Fibroblast of skin of abdomen (primary cell): ENCODE data around the gene MYLIP.

Experiments used
- DNase-seq: peaks from one replicate; pipeline ENCODE4 v3.0.0-alpha.2; 2013

MYLIP gene

GRCh38 chr6:16141514-16141913 lies 12.6 kb downstream of the MYLIP start:
- DNase-seq: no peak

- DNase-seq: no peak
Measured at GRCh38 chr6:16145038-16145437, 16.2 kb downstream of the MYLIP start.

- DNase-seq: no peak
Measured at GRCh38 chr6:16146028-16146427, 17.1 kb downstream of the MYLIP start.

DNA sequence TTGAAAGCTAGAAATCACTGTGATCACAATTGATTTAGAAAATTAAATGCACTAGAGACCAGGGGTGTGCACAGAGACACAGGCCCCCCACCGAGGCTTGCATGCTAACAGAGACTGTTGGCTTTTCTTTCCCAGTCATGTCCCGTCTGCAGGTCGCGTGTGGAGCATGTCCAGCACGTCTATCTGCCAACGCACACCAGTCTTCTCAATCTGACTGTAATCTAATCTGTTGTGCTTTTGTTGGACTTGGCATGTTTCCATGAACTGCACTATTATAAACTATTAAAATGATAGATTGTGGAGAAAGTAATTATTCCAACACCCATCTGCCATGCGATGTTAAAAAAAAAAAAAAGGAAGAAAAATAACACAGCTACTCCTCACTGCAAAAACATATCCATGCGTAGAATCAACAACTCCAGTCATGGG lies 17.7 kb downstream of the MYLIP start:
- peak; percentile 25 for DNase-seq

DNA sequence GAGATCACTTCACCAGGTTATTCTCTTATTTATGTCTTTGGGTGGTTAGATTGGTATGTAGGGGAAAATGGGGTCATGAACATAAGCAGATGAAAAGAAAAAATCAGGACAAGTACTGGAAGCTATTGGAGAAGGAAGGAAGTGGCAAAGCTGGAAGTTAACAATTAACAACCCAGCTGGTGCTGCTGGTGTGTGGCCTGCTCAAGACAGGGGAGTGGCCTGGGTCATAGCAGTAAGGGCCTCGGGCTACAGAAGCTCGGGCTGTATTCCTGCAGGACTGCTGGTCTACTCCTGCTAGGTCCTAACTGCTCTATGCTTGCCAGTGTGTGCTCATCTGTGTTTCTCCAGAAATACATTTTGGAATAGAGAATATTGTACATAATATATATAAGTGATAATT lies 19.6 kb downstream of the MYLIP start:
- no peak for DNase-seq

- no peak for DNase-seq
Measured at GRCh38 chr6:16149305-16149704, 20.4 kb downstream of the MYLIP start.

DNA sequence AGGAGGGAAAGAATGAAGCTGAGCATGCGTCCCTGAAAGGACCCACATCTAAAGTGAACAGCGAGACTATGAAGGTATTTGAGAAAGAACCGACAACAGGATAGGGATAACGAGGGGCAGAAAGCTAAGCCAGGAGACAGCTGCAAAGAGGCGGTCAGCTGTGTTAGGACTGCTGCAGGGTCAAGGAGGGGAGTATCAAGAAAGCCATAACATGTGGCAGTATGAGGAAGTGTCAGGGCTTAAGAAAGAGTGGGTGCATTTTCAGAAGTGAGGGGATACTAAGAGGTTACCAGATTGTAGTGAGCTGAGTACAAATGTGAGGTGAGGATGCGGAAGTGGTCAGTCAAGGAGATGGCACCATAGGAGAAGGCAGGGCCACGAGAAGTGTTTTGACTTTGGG lies 21.2 kb downstream of the MYLIP start:
- no peak for DNase-seq

- no peak for DNase-seq
Measured at GRCh38 chr6:16153211-16153820, 24.4 kb downstream of the MYLIP start.

GRCh38 chr6:16154904-16155303 lies 26.0 kb downstream of the MYLIP start:
- DNase-seq: peak; percentile 89

DNA sequence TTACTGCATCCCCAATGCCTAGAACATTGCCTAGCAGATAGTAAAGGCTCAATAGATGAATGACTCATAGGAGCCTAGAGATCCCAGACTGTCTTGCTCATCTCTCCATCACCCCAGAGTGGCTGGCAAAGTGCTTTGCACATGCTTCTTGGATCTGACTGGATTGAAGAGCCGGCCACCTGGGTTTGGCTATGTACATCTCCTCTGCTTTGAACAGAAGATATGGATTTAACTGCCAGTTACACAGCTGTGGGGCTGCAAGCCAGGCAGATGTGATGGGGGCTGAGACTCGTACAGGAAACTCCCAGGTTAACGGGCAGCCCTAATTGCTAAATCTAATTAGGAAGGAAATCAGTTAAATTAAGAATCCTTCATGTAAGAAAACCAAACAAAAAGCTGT lies 28.6 kb downstream of the MYLIP start:
- DNase-seq: no peak

- DNase-seq: no peak
Measured at GRCh38 chr6:16157909-16158308, 29.0 kb downstream of the MYLIP start.

DNA sequence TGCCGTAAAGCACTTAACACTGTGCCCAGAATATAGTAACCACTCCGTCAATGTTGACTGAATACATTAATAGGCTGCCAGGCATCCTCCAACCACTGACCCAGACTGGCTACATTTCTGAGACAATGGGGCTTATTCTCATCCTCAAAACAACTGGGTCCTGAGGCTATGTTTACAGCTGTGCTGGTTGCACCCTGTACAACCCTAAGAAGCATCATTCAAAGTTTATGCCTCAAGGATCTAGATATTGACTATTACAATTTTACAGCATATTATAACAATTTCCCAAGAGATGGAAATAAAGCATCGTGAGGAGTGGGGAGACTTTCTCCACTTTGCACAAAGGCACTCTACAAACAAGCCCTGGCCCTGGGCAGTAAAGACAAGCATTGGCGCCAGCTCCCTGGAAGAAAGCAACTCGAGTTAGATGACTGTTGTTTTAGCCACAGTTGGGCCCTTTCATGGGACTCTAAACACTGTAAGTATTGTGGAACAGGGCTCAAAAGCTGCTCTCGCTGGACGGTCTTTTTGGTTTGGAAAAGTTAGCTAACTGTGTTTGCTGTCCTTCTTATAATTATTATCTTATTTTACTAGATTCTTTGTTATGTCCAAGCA lies 30.2 kb downstream of the MYLIP start:
- DNase-seq: no peak

- no peak for DNase-seq
Measured at GRCh38 chr6:16160794-16161193, 31.9 kb downstream of the MYLIP start.

DNA sequence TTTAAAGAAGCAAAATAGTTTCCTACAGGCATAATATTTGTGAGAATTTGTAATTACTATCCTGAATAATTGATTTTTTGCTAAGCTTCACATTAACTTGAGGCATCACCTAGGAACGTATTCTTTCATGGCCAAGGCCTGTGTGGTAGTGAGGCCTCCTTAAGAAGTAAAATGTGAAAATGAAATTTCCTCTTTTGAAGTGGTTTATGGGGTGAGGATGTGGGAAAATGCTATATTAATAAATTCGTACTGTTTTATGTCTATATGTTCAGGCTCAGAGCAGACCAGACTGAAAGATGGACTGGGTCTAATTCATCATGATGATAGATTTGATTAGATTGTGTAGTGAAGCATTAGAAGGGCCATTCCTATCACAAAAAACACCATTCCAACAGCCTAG lies 33.1 kb downstream of the MYLIP start:
- DNase-seq: no peak

- no peak for DNase-seq
Measured at GRCh38 chr6:16163066-16163465, 34.2 kb downstream of the MYLIP start.

- DNase-seq: peak; percentile 76
Measured at GRCh38 chr6:16163535-16164300, 34.8 kb downstream of the MYLIP start.

GRCh38 chr6:16165641-16166040 lies 36.8 kb downstream of the MYLIP start:
- DNase-seq: no peak

DNA sequence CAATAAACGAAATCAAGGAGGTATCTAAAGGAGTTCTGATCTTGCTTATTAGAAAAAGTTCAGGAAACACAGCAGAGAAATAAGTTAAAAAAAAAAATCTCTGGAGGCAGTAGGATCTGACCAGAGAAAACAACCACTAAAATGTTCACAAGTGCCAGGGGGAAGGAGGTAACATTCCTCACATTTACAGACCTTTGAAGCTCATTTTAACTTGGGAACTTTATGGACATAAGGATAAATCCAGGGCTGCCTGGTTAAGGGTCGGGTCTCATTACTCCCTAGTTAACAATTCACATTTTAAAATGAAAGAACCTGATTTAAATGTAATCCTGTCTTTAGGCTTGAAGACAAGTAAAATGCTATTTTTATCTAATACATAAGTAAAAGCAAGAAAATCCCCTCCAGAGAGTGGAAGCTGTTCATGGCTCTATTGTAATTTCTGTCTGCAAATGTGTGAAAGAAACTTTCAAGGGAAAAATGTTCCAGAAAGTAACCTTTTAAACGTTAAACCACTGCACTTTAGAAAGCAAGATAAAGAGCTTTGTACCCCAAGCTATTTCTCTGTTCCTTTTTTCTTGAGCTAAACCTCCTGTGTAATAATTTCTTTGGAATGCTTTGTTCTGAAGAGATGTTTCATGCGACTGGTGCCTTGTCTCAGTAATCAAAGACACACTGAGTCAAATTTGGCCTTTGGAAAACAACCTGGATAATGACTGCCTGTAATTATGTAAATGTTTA lies 38.2 kb downstream of the MYLIP start:
- DNase-seq: no peak

GRCh38 chr6:16168121-16168520 lies 39.2 kb downstream of the MYLIP start:
- no peak for DNase-seq

- DNase-seq: peak; percentile 58
Measured at GRCh38 chr6:16168858-16169257, 40.0 kb downstream of the MYLIP start.

DNA sequence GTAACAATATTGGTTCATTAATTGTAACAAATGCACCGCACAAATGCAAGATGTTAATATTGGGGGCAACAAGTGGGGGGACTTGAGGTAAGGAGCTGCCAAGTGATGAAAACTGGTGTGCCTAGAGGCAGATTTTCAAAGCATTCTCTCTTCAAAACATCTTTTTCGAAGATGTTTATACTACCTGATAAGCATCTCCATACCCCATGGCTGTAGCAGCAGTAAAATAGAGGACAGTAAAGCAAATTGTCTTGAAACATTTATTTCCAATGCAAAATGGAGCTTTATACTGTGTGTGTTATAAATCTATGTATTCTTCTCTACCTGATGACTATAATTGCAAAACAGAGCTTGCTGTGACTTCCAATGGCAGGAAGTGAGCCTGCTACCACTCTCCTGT lies 42.5 kb downstream of the MYLIP start:
- DNase-seq: no peak

GRCh38 chr6:16173167-16173940 lies 44.5 kb downstream of the MYLIP start:
- no peak for DNase-seq
